ENCODE results near the gene EIF6. TPM values are rescaled to one million over a fixed set of nuclear protein-coding genes. Genes with fewer than 3 reads are reported as not detected.

The EIF6 gene
- total RNA-seq: 98.0 TPM

DNA sequence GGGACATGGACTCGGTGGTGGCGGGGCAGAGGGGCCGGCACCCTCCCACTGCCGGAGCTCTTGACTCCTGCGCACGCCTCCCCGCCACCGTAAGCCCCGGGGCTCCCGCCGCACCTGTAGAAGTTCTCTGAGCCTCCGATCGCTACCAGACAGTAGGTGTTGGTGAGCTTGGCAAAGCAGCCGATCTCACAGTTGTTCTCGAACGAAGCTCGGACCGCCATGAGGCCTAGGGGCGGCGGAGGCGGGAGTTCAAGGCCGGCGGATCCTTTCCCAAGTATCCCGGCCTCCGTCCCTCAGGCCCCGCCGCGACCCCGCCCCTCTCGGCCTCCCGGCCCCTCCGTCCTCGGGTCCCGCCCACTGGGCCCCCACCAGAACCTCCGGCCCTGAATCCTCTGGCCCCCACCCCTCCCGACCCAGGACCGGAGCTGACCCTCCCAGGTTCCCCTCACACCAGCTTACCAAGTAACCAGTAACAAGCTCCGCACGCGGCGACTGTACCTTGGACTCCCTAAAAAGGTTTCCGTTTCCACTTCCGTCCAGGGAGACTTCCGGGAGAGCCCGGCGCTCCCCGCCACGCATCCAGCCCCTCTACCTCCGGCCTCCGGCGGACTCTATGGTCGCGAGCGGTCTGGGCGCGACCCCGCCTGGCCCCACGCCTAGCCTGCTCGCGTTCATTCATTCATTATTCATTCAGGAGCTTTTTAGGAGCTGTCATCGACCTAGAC lies at the start of gene EIF6:
Gene EIF6 (minus strand): TSS at position 506 of the 725 bp plus-strand sequence. CDS start 285 bp downstream, at position 221.
- intact Hi-C loops (cut with DNase I): no loop called here
- Histone ChIP-seq H3K9me3 (no peaks in the 10 kb centered on the region), H3K4me1 (peaks cover 6 to 24% of the 10 kb centered on the region in 2 donors), H3K27me3 (no peaks in the 10 kb centered on the region), H3K36me3 (peaks cover 10 to 22% of the 10 kb centered on the region in 2 donors), H3K27ac (peak within 1 kb of the TSS; percentile 74 to 75), H3K4me3 (peak within 1 kb of the TSS; percentile 79 to 85)
- DNase-seq (ENCODE audit: low spot score in 2 of 2): peak in 1 of 2 donors; percentile 92
- TF ChIP-seq, protein P1, sequence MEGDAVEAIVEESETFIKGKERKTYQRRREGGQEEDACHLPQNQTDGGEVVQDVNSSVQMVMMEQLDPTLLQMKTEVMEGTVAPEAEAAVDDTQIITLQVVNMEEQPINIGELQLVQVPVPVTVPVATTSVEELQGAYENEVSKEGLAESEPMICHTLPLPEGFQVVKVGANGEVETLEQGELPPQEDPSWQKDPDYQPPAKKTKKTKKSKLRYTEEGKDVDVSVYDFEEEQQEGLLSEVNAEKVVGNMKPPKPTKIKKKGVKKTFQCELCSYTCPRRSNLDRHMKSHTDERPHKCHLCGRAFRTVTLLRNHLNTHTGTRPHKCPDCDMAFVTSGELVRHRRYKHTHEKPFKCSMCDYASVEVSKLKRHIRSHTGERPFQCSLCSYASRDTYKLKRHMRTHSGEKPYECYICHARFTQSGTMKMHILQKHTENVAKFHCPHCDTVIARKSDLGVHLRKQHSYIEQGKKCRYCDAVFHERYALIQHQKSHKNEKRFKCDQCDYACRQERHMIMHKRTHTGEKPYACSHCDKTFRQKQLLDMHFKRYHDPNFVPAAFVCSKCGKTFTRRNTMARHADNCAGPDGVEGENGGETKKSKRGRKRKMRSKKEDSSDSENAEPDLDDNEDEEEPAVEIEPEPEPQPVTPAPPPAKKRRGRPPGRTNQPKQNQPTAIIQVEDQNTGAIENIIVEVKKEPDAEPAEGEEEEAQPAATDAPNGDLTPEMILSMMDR (IDR thresholded peaks at IDR 0.05): no peak

DNA sequence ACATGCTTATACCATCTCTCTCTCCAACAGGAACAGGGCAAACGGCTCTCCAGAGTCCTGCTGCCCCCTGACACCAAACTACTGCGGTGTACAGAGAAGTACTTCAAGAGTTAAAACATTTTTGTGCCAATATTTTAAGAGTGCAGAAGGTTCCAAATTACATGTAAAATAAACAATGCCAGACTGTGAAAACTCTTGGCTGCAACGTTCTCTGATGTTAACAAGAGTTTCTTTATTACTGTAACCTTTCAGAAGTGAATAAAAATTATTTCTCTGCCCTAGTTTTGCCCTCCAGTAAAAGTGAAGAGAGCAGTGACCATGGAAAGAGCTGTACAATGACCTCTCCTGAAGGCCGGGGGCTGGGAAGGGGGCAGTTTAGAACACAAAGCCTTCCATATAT lies 49.0 kb upstream of the EIF6 start:
- intact Hi-C loops (cut with DNase I): no loop called here
- H3K4me1 ChIP-seq: no peaks in the 10 kb centered on the region
- H3K27me3 ChIP-seq: no peaks in the 10 kb centered on the region
- no peak overlapping the region for H3K27ac ChIP-seq
- H3K4me3 ChIP-seq: no peak overlapping the region
- H3K9me3 ChIP-seq: no peaks in the 10 kb centered on the region
- no peaks in the 10 kb centered on the region for H3K36me3 ChIP-seq
- DNase-seq (ENCODE audit: low spot score in 2 of 2): no peak
- TF ChIP-seq, protein P1 (IDR thresholded peaks at IDR 0.05): no peak

DNA sequence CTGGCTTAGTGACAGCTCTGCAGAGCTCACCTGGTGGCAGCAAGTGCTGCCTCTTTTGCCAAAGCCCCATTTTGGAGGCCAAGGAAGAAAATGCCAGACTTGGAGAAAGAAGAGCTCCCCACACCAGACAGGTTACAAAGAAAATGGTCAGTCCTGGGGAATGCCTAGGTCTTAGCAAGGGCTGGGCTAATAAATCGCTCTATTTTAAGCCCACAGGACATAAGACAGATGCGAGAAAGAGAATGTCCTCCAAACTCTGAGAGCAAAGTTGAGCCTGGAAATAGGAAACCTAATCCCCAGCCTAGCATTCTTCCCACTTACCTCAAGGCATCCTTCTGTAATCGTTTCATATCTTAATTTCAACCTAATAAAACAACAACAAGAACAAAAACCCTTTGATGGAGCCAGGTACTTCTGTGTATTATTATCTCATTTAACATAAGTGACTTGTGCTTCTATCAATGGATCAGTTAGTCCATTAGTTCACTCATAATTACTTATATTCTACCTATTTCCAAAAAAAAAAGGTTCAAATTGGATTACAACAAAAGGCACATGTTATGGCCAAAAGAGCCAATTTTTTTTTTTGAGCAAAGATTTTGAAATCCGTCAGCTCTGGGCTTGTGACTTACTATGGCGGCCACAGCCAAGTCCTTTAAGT lies 48.1 kb upstream of the EIF6 start:
- Histone ChIP-seq H3K4me3 (no peak overlapping the region), H3K27ac (no peak overlapping the region), H3K4me1 (no peaks in the 10 kb centered on the region), H3K36me3 (no peaks in the 10 kb centered on the region), H3K9me3 (no peaks in the 10 kb centered on the region), H3K27me3 (no peaks in the 10 kb centered on the region)
- DNase-seq (ENCODE audit: low spot score in 2 of 2): no peak
- intact Hi-C loops (cut with DNase I): no loop called here
- TF ChIP-seq, protein P1 (IDR thresholded peaks at IDR 0.05): no peak

DNA sequence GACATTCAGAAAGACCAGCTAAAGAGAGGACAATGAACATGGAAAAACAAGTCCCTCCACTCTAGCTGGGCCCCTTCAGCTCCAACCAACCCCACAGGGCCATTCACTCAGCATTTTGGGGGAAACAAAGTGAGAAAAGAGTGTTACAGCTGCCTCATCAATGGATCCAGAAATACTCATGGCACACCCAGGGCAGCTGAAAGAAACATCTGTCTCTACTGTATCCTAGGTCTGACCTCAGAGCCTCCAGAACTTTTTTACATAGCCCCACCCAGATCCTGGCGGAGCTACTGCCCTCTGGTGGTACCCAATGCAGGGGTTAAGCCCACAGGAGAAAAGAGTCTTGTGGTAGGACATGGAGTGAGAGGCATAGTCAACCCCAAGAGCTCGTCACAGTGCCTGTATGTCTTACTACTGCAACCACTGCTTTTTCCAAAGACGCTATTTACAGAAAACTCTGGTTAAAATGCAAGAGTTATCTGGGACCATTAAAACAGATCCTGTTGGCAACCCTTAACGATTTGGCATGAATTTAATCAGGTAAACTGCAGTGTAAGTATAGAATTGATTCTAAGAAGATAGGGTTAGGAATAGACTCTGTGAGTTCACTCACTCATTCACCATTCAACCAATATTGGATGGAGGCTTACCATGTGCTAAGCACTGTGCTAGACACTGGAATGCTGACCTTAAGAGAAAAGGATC lies 45.0 kb upstream of the EIF6 start:
- Histone ChIP-seq H3K4me1 (no peaks in the 10 kb centered on the region), H3K36me3 (no peaks in the 10 kb centered on the region), H3K27me3 (no peaks in the 10 kb centered on the region), H3K27ac (no peak overlapping the region), H3K4me3 (no peak overlapping the region), H3K9me3 (no peaks in the 10 kb centered on the region)
- TF ChIP-seq, protein P1 (IDR thresholded peaks at IDR 0.05): peak in 1 of 3 experiments; percentile 24
- intact Hi-C loops (cut with DNase I): no loop called here
- no peak for DNase-seq (ENCODE audit: low spot score in 2 of 2)

DNA sequence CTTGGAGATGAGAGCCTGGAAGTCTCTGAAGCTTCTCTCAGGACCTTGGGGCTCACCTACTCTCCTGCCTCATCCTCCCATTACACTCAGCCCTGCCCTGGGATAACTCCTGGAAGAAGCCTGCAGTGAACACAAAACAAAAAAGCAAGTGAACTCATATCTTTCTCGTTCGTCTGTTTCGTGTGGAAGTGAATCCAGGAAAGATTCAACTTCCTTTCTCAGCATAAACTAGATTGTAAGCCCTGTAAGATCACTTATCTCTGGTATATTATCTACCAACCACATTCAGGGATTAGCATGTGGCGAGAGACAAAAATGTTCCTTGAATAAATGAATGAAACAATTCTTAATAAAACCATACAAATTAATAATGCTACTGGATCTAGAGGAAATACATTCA lies 44.1 kb upstream of the EIF6 start:
- intact Hi-C loops (cut with DNase I): no loop called here
- H3K4me3 ChIP-seq: no peak overlapping the region
- H3K9me3 ChIP-seq: no peaks in the 10 kb centered on the region
- H3K4me1 ChIP-seq: no peaks in the 10 kb centered on the region
- no peaks in the 10 kb centered on the region for H3K27me3 ChIP-seq
- H3K36me3 ChIP-seq: no peaks in the 10 kb centered on the region
- TF ChIP-seq, protein P1 (IDR thresholded peaks at IDR 0.05): no peak
- no peak for DNase-seq (ENCODE audit: low spot score in 2 of 2)
- H3K27ac ChIP-seq: no peak overlapping the region
